ENCODE data around the gene AK9. TPM values are rescaled to one million over a fixed set of nuclear protein-coding genes. Genes with fewer than 3 reads are reported as not detected.

Gene AK9
- total and polyA plus RNA-seq, 2 of the 8 experiments (the other 6 are each of a cell fraction or from before 2014, with no cell fraction given): 1.8 to 2.2 TPM

DNA sequence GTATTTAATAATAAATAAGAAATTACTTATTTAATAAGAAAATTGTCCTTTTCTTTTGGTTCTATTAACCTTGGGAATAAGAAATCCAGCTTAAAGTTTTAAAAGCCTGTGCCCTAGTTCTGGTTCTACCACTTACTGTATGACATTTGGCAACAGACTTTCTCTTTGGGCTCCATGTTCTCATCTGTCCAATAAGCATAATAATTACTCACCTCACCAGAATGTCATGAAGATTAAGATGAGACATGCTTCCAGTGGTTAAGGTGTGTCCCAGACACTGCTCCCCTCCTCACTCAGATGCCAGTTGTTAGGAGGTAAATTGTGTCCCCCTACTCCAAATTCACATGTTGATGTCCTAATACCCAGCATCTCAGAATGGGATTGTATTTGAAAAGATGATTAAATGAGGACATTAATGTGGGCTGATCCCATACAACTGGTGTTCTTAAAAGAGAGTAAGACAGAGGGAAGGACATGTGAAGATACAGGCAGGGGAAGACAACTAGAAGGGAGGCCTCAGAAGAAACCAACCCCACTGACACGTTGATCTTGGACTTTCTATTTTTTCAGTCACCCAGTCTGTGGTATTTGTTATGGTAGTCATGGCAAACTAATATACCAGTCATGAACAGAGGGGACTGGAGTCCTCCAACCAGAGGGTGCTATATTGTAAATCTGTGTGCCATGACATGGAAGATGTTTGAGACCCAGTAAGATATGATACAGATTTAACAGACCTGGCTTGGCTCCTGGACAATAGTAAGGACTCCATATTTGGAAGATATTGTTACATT is 229.1 kb downstream of the AK9 start (continued):
- TF ChIP-seq SIX5 (IDR thresholded peaks at IDR 0.05; ENCODE audit: low read depth, low read length) (no peak), SP2 (IDR thresholded peaks at IDR 0.05; ENCODE audit: low read length) (no peak), TAF1 (IDR thresholded peaks at IDR 0.05; ENCODE audit: low read depth, low read length) (no peak), CBX8 (IDR thresholded peaks at IDR 0.05; ENCODE audit: borderline replicate concordance, low read depth, low read length) (no peak), SUZ12 (IDR thresholded peaks at IDR 0.05; ENCODE audit: low read length) (no peak)
- TF ChIP-seq, protein P1, sequence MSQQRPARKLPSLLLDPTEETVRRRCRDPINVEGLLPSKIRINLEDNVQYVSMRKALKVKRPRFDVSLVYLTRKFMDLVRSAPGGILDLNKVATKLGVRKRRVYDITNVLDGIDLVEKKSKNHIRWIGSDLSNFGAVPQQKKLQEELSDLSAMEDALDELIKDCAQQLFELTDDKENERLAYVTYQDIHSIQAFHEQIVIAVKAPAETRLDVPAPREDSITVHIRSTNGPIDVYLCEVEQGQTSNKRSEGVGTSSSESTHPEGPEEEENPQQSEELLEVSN (IDR thresholded peaks at IDR 0.05): no peak
